Adrenal gland (tissue), 12 donors: ENCODE results near the gene SPATA12. TPM values are rescaled to one million over a fixed set of nuclear protein-coding genes. Genes with fewer than 3 reads are reported as not detected.
A peak's percentile ranks its signal among the peaks of the same experiment; 100 is the strongest.

Source experiments
- DNase-seq, 7 donors: peaks; one replicate each; pipeline ENCODE4 v3.0.0-alpha.2; 2019 to 2020
- H3K27ac ChIP-seq, 5 donors: fragments of 200-600 bp; sonication (generic) in 4 of 5; 1 replicate in 3 of 5; 2 replicates in 2 of 5; pipeline versions ENCODE4 v1.5.1 to v1.8.0; 2016 to 2020; ENCODE audit warnings: mild to moderate bottlenecking in 1 of 5
- H3K27me3 ChIP-seq: fragments of 200-600 bp; 2 replicates; pipeline ENCODE4 v1.8.0; 2021
- H3K36me3 ChIP-seq, 2 donors: fragments of 200-600 bp; replicated peaks in 1 of 2; 1 replicate in 1 of 2; 2 replicates in 1 of 2; pipeline versions ENCODE4 v1.5.1 to v1.8.0; 2018 to 2022
- H3K4me1 ChIP-seq, 2 donors: fragments of 200-600 bp; replicated peaks in 1 of 2; 1 replicate in 1 of 2; 2 replicates in 1 of 2; pipeline versions ENCODE4 v1.5.1 to v1.8.0; 2018 to 2021
- H3K4me3 ChIP-seq, 4 donors: fragments of 200-600 bp; sonication (generic) in 3 of 4; one replicate each; pipeline ENCODE4 v1.5.1; 2016 to 2018
- H3K9me3 ChIP-seq, 3 donors: fragments of 200-600 bp; sonication (generic) in 1 of 3; replicated peaks in 1 of 3; 1 replicate in 2 of 3; 2 replicates in 1 of 3; pipeline versions ENCODE4 v1.5.1 to v1.8.0; 2016 to 2021
- POLR2A ChIP-seq, 2 donors: fragments of 450-650 bp; IDR thresholded peaks; one replicate each; pipeline ENCODE4 v1.6.1; 2017; ENCODE audit warnings: antibody characterized with exemption in 2 of 2, mild to moderate bottlenecking in 2 of 2, moderate library complexity in 1 of 2
- WGBS, 4 donors: extraction: QIAGEN DNeasy Blood & Tissue Kit in 2 of 4; methylation state at CpG; one replicate each; pipeline versions ENCODE4 v1.1.5 to v1.1.7; 2013 to 2017; 5-methylcytosine and 5-hydroxymethylcytosine counted together
- intact Hi-C, 2 donors: fragments of 100-400 bp; cut with DNase I; formaldehyde crosslinking; loops; one replicate each; pipeline versions ENCODE4 v1.14.1 to v1.15.0; 2022 to 2023
- polyA plus RNA-seq, 3 donors: library from polyadenylated mRNA; stranded (reverse); fragments of 200-250 nt in 2 of 3; fragments of 350-450 nt in 1 of 3; fragmentation: Illumina TruSeq in 1 of 3; extraction: RNeasy Lipid Tissue Mini Kit (QIAGEN cat#74804) in 1 of 3; gene quantifications; one replicate each; pipeline ENCODE4 v1.2.3, GENCODE V29; 2013 to 2014
- total RNA-seq, 9 donors: library from RNA; depleted of rRNA in 4 of 9; stranded (reverse); fragments of >200 nt in 4 of 9; fragments of 120-200 nt in 1 of 9; fragmentation: NEBNext Ultra II Directional in 1 of 9; extraction: Animal tissue kit (Norgen Biotek cat#: 25700) in 1 of 9; gene quantifications; one replicate each; pipeline versions ENCODE4 v1.1.0 to v1.2.4, GENCODE V29; 2013 to 2023
- TF ChIP-seq, protein P1 (sequence below), 6 experiments: fragments of 450-650 bp in 4 of 6; fragments of 200-600 bp in 2 of 6; sonication (generic) in 1 of 6; IDR thresholded peaks; 1 replicate in 5 of 6; 2 replicates in 1 of 6; pipeline versions ENCODE4 v1.5.1 to v1.8.0; 2016 to 2021; ENCODE audit warnings: antibody characterized with exemption in 6 of 6, mild to moderate bottlenecking in 2 of 6, moderate library complexity in 1 of 6
- donor health status: healthy with polysubstance abuse.
- donor health status: Bipolar disorder and iron deficiency.
- donor health status: DM: yes; HTN: yes; CAD: no.
- donor health status: DM: no; HTN: no; CAD: no.
- donor health status: DM: no; HTN: no; CAD: no.
- donor health status: DM: yes; HTN: yes; CAD: no.

SPATA12 gene
- total and polyA plus RNA-seq, 12 donors = 0.07 to 0.83 (median 0.44) TPM; not detected in 4

DNA sequence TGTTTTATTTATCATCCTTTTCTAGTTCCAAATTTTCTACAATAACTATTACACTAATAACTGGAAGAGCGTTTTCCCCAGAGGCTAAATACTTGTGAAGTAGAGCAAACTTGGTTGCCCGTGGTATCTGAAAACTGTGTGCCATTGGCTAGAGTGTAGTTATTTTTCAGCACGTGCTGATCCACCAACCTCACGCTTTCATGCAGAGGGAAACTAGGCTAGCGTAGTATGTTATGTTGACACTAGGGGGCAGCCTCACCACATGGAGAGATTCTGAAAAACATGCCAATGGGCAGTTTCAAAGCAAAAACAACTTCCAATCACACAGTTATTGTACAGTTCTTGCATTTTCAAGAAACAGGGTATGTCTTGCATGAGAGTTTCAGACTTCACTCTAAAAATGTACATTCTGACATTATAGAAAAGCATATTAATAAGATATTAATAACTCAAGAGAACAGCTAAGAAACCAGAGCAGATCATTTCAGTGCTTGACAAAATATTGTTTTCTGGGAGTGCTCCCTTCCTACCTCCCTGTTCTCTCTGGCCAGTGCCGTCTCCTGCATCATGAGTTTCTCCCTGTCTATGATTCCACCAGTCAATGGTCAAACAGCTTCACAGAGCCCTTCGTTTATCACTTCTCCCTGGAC is 39.7 kb downstream of the SPATA12 start:
- peaks cover 0 to 5% of the 10 kb centered on the region in 2 donors for H3K4me1 ChIP-seq
- DNase-seq = peak; percentile 73 to 92 (median 78)
- 10 to 15% (median 13%) methylated on average over 7 of the region's 7 CpGs for WGBS, 4 donors
- no peaks in the 10 kb centered on the region for H3K36me3 ChIP-seq
- intact Hi-C loops = loop anchor here in 1 of 2 donors (5.0 kb wide), 1 partner anchor 62 kb away; no protein-coding TSS in a partner anchor
- no peak overlapping the region for H3K4me3 ChIP-seq
- H3K27ac ChIP-seq = no peak overlapping the region
- no peaks in the 10 kb centered on the region for H3K27me3 ChIP-seq
- TF ChIP-seq, protein P1, sequence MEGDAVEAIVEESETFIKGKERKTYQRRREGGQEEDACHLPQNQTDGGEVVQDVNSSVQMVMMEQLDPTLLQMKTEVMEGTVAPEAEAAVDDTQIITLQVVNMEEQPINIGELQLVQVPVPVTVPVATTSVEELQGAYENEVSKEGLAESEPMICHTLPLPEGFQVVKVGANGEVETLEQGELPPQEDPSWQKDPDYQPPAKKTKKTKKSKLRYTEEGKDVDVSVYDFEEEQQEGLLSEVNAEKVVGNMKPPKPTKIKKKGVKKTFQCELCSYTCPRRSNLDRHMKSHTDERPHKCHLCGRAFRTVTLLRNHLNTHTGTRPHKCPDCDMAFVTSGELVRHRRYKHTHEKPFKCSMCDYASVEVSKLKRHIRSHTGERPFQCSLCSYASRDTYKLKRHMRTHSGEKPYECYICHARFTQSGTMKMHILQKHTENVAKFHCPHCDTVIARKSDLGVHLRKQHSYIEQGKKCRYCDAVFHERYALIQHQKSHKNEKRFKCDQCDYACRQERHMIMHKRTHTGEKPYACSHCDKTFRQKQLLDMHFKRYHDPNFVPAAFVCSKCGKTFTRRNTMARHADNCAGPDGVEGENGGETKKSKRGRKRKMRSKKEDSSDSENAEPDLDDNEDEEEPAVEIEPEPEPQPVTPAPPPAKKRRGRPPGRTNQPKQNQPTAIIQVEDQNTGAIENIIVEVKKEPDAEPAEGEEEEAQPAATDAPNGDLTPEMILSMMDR (IDR thresholded peaks at IDR 0.05) = peak; percentile 86 to 93 (median 91)
- TF ChIP-seq POLR2A (IDR thresholded peaks at IDR 0.05) = no peak
- no peaks in the 10 kb centered on the region for H3K9me3 ChIP-seq

DNA sequence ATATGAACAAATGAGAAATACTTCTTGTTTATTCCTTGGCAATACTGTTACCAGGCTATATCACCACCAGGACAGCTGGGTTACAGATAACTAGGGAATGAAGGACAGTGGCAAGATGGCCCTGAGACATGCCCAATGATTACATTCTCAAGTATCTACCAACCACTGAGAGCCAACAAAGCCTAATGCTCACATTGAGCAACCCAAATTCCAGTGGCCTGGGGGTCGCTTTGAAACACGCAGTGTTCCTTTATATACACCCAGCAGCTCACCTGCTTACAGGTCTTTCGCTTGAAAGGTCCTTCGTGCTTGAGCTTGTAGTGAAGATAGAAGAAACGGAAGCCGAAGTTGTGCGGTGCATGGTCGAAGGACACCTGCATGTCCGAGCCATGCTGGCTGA is 45.1 kb downstream of the SPATA12 start:
- no peaks in the 10 kb centered on the region for H3K27me3 ChIP-seq
- no peak overlapping the region for H3K4me3 ChIP-seq
- intact Hi-C loops = no loop called here
- 94 to 95% (median 95%) methylated on average over 9 of the region's 9 CpGs for WGBS, 4 donors
- no peaks in the 10 kb centered on the region for H3K9me3 ChIP-seq
- H3K27ac ChIP-seq = no peak overlapping the region
- H3K36me3 ChIP-seq = no peaks in the 10 kb centered on the region
- no peaks in the 10 kb centered on the region for H3K4me1 ChIP-seq
- no peak for DNase-seq
- no peak for TF ChIP-seq POLR2A (IDR thresholded peaks at IDR 0.05)
- TF ChIP-seq, protein P1 (IDR thresholded peaks at IDR 0.05) = no peak

DNA sequence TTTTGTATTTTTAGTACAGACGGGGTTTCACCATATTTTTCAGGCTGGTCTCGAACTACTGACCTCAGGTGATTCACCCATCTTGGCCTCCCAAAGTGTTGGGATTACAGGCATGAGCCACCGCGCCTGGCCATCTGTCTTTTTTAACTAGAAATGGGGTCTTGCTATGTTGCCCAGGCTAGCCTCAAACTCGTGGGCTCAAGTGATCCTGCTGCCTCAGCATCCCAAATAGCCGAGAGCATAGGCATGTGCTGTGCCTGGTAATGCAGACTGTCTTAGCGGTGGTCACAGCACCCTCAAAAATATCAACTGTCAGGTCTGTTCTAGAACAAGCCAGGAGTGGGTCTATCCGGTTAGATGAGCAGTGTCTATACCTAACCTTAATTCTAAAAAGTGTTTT is 48.2 kb downstream of the SPATA12 start:
- intact Hi-C loops = no loop called here
- TF ChIP-seq POLR2A (IDR thresholded peaks at IDR 0.05) = no peak
- TF ChIP-seq, protein P1 (IDR thresholded peaks at IDR 0.05) = no peak
- Histone ChIP-seq H3K27ac (no peak overlapping the region), H3K36me3 (no peaks in the 10 kb centered on the region), H3K4me3 (no peak overlapping the region), H3K27me3 (no peaks in the 10 kb centered on the region), H3K9me3 (no peaks in the 10 kb centered on the region), H3K4me1 (peaks cover 0 to 6% of the 10 kb centered on the region in 2 donors)
- 92 to 96% (median 92%) methylated on average over 8 of the region's 8 CpGs for WGBS, 4 donors
- no peak for DNase-seq

DNA sequence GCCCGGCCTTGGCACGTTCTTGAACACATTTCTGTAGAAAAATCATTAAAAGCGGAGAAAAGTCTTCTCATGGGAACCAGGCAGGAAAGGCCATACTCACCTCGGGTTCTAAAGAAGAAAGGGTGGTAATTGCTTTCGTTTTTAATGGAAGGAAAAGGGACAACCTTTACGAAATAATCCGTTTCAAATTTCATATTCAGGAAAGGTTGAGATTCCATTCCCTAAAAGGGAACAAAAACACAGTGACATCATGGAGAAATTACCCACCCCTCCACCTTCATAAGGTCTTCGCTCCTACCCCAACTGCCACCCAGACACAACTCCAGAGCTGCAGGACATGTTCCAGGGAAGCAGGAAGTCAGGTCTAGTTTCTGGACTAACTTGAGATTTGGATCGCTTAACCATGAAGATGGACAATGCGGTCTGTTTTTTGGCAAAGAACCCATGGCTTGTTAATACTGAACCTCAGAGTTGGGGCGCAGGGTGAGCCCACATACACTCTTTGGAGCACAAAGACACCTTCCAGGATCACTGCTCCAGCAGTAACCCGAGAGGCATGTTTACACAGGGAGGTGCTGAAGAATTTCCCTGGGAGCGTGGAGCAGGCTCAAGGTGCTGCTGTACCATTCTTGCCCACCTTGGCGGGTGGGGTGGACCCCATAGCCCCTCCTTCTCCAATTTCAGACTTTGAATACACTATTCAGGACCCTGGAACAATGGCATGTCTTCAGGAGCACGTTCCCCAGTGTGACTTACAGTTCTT is 49.2 kb downstream of the SPATA12 start:
- H3K36me3 ChIP-seq = no peaks in the 10 kb centered on the region
- H3K27me3 ChIP-seq = no peaks in the 10 kb centered on the region
- no peak for DNase-seq
- 88 to 93% (median 91%) methylated on average over 15 of the region's 15 CpGs for WGBS, 4 donors
- no peaks in the 10 kb centered on the region for H3K9me3 ChIP-seq
- H3K4me1 ChIP-seq = peaks cover 0 to 6% of the 10 kb centered on the region in 2 donors
- no peak for TF ChIP-seq POLR2A (IDR thresholded peaks at IDR 0.05)
- TF ChIP-seq, protein P1 (IDR thresholded peaks at IDR 0.05) = no peak
- intact Hi-C loops = no loop called here
- no peak overlapping the region for H3K4me3 ChIP-seq
- H3K27ac ChIP-seq = no peak overlapping the region
